Measurements from ENCODE around the gene ERRFI1. TPM values are rescaled to one million over a fixed set of nuclear protein-coding genes. Genes with fewer than 3 reads are reported as not detected.

ERRFI1 gene
- total RNA-seq, 4 donors from 2014 or later = 108 to 313 (median 204) TPM

DNA sequence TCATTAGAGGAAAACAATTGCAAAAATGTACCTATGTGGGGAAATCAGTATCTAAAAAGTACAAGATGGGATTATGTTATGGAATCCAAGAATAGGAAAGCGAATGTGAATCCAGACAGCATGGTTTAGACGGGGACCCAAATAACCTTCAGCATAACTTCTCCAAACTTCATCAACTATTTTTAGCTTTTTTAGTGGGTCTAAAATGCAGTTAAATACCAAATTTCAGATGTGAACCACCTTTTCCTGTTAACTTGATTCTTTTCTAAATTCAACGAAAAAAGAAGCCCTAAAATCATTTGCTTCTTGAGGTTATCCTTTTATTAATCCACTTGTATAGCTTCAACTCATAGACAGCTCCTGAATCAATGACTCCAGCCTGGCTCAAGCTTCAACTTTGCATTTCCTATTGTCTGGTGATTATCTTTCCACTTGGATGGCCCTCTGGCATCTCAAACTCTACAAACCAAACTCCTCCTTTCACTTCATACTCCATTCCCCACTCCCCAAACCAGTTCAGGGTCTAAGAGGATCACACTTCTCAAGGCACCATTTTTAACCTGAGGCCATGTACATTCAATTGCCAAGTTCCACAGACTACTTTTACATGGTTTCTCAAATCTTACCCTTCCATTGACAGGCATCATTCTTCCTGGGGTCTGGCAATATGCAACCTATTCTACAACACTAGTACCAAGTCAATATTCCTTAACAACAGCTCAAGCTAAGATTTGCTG is 7.4 kb downstream of the ERRFI1 start:
- TF ChIP-seq, protein P1, sequence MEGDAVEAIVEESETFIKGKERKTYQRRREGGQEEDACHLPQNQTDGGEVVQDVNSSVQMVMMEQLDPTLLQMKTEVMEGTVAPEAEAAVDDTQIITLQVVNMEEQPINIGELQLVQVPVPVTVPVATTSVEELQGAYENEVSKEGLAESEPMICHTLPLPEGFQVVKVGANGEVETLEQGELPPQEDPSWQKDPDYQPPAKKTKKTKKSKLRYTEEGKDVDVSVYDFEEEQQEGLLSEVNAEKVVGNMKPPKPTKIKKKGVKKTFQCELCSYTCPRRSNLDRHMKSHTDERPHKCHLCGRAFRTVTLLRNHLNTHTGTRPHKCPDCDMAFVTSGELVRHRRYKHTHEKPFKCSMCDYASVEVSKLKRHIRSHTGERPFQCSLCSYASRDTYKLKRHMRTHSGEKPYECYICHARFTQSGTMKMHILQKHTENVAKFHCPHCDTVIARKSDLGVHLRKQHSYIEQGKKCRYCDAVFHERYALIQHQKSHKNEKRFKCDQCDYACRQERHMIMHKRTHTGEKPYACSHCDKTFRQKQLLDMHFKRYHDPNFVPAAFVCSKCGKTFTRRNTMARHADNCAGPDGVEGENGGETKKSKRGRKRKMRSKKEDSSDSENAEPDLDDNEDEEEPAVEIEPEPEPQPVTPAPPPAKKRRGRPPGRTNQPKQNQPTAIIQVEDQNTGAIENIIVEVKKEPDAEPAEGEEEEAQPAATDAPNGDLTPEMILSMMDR (IDR thresholded peaks at IDR 0.05) = no peak

DNA sequence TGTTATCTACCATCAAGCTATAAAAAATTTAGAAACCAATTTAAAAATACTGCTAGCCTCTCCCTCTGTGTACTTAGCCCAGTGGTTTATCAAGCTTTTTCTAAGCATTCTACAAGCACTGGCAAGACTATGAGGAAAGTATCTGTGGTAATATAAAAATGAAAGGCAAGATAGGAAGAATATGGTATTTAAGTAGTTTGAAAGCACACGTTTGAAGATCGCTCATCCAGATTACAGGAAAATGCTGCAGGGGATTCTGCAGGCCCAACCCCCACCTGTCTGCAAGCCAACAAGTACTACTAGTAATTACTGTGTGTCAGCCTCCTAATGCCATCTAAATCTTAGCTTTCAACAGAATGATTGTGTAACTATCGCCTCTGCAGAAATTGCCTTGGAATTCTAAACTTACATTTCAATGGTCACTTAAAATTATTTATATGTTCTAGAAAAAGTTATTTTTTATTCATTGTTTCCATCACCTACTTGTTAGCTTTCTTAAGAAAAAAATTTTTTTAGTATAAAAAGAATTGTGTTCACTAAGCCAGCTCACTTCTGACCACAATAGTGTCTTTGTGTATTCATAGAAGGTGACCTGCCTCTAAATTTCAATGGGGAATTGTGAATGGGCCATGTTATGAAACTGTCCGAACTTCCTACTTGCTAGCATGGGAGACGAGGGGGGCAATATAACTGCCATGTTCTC is 8.5 kb downstream of the ERRFI1 start:
- DNase-seq (ENCODE audit: low spot score) (no peak), ATAC-seq (ENCODE audit: low FRiP score) (no peak)
- TF ChIP-seq, protein P1 (IDR thresholded peaks at IDR 0.05) = no peak

More for the DNA sequence above, 7.4 kb downstream of the ERRFI1 start:
- ATAC-seq (ENCODE audit: low FRiP score) (no peak), DNase-seq (ENCODE audit: low spot score) (no peak)

DNA sequence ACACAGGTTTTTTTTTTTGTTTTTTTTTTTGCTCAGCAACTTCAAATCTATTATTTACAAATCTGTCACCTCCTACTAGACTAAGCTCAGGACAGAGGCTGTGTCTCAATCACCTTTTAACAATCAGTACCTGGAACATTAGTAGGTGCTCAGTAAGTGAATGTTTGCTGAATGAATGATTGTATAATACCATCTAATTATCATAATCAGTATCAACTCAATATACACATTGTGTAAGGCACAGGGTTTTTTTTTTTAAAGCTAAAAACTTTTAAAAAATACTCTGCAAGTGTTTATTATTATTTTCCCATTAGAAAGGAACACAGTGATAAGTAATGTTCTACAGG is 9.2 kb downstream of the ERRFI1 start:
- TF ChIP-seq, protein P1 (IDR thresholded peaks at IDR 0.05) = no peak

DNA sequence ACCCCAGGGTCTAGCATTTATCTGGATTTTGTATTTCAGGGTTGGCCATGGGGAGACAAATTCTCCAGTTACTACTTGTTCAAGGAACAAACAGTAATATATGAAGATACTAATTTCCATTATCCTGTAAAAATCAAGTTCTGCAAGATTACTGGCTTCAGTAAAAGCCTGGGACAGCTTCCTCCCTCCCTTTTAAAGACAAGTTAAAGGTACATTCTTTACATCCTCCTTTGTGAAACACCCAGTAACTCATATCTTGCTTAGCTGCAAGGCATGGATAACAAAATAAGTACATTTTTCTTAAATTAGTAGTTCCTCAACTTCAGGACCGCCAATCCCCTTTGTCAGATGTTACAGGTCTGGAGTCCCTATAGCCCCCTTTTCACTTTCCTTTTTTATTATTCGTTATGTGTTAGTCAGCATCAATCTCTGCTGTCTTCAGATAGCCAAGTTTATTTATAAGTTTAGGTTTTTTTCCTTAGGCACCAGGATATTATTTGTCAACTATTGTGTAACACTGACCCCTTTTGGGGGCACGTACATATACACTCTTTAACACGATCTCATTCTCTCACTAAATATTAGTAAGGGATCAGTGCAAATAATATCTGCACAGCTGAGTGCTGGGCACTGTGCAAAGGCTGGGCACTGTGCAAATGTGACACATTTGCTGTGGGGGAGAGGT is 9.8 kb downstream of the ERRFI1 start:
- TF ChIP-seq, protein P1 (IDR thresholded peaks at IDR 0.05) = no peak

More for the DNA sequence above, 9.2 kb downstream of the ERRFI1 start:
- DNase-seq (ENCODE audit: low spot score) (no peak), ATAC-seq (ENCODE audit: low FRiP score) (no peak)

DNA sequence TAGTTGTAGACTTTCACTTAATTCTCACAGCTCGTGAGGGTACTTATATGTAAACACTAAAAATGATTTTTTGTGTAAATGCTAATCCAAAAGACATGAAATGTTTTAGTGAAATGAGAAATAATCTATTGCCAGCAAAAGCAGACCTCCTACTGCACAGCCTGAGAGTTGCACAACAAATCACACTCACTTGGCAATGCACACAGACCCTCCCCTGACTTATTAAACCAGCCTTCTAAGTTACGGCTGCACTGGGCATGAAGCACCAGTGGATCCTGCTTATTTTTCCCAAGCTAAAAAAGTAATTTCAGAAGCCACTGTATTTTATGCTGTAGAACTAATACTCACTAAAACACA is 10.3 kb downstream of the ERRFI1 start:
- ATAC-seq (ENCODE audit: low FRiP score) (peak; percentile 34), DNase-seq (ENCODE audit: low spot score) (no peak)
- TF ChIP-seq, protein P1 (IDR thresholded peaks at IDR 0.05) = no peak

More for the DNA sequence above, 9.8 kb downstream of the ERRFI1 start:
- ATAC-seq (ENCODE audit: low FRiP score) = no peak
- no peak for DNase-seq (ENCODE audit: low spot score)

DNA sequence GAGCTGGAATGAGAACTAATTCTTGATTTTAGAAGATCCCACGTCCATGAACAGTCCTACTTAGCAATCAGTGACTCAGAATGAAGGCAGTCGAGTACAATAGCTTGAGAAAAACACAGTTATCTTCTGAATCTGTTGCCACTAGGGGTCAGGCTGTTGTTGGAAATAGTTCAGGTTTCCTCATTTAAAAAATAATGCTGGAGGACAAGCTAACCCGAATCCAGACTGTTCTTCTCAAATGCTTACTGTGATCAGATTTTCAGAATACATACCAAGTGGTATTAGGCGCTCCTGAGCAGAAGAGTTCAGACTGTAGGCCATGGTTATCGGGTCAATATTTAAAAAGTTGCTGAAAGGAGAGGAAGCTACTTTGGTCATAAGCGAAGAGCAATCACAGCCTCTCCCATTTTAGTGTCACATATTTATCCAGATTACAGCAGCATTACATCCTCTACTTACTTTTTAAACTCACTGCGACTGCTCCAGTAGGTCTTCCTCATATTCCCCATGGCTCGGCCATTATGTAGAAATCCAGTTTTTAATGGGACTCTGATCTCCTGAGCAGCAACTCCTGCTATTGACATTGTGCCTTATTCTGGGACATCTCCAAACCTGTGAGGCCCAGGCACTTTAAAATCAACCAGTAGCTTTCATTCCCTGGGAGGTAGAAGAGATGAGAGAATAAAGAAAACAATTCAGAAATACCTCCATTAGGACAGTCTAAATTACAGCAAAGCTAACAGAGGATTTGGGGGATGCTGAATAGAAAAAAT is 10.9 kb downstream of the ERRFI1 start:
- DNase-seq (ENCODE audit: low spot score) = no peak
- peak; percentile 62 for ATAC-seq (ENCODE audit: low FRiP score)
- TF ChIP-seq, protein P1 (IDR thresholded peaks at IDR 0.05) = no peak
